HCT116 (cell line): Measurements from ENCODE around the gene STARD8. TPM values are rescaled to one million over a fixed set of nuclear protein-coding genes. Genes with fewer than 3 reads are reported as not detected.

Experiments used
- ATAC-seq: fragments of 200-7000 bp; cut with Tn5 transposase; 2 replicates; pipeline ENCODE4 v1.9.1; 2020; ENCODE audit warnings: mild to moderate bottlenecking, moderate library complexity
- BruUV-seq: library from RNA; stranded (reverse); fragments of 400-500 nt; replicated peaks from 2 replicates; lab custom pipeline; 2021; lab: Mats Ljungman, UMichigan
- CTCF ChIA-PET: fragments of 300-600 bp; sonication (Branson Sonifier 250); formaldehyde crosslinking; loops from one replicate; lab custom pipeline; 2021; ENCODE audit warnings: antibody characterized with exemption; lab: Charles Lee
- POLR2A ChIA-PET: fragments of 300-600, 350-600 bp; sonication (Branson Sonifier 250); formaldehyde crosslinking; loops from one replicate; lab custom pipeline; 2021; ENCODE audit warnings: antibody characterized with exemption; lab: Charles Lee
- RAD21 ChIA-PET, 2 experiments: fragments of 300-600 bp; sonication (Branson Sonifier 250); formaldehyde crosslinking; loops; one replicate each; lab custom pipeline; 2023; ENCODE audit warnings: low total read pairs in 2 of 2; ENCODE audit not compliant: uncharacterized antibody in 2 of 2, unreplicated experiment in 2 of 2, low non-redundant PET in 1 of 2; lab: Charles Lee
- DNase-seq: peaks from one replicate; pipeline ENCODE4 v3.0.0-alpha.2; 2010; ENCODE audit warnings: low read depth, low spot score
- H2AFZ ChIP-seq: fragments of 200-600 bp; shearing (Covaris generic), sonication (generic); 2 replicates; pipeline ENCODE4 v1.6.1; 2017; ENCODE audit warnings: low read depth, mixed run types, mixed read lengths, antibody characterized with exemption, low read length; ENCODE audit not compliant: poor library complexity, severe bottlenecking
- H3K27ac ChIP-seq: 2 replicates; pipeline ENCODE4 v1.5.1; 2012; ENCODE audit warnings: low read depth, low read length
- H3K27me3 ChIP-seq: fragments of 200-600 bp; sonication (generic); 2 replicates; pipeline ENCODE4 v1.6.1; 2016; ENCODE audit warnings: mixed run types, low read length, mixed read lengths; ENCODE audit not compliant: insufficient read depth
- H3K36me3 ChIP-seq, 2 experiments: fragments of 200-500 bp in 1 of 2; fragments of 200-600 bp in 1 of 2; sonication (Bioruptor generic) in 1 of 2; sonication (generic) in 1 of 2; 2 replicates each; pipeline versions ENCODE4 v1.5.1 to v1.6.1; 2014 to 2016; ENCODE audit warnings: low read length in 2 of 2, inconsistent platforms in 1 of 2, mixed read lengths in 1 of 2, mixed run types in 1 of 2; ENCODE audit not compliant: insufficient read depth in 2 of 2, control insufficient read depth in 1 of 2
- H3K4me1 ChIP-seq, 2 experiments: fragments of 200-600 bp in 1 of 2; sonication (generic) in 1 of 2; 2 replicates each; pipeline versions ENCODE4 v1.5.1 to v1.6.1; 2012 to 2017; ENCODE audit warnings: low read length in 2 of 2, inconsistent platforms in 1 of 2, mild to moderate bottlenecking in 1 of 2, mixed read lengths in 1 of 2, mixed run types in 1 of 2, moderate library complexity in 1 of 2; ENCODE audit not compliant: insufficient read depth in 2 of 2, control insufficient read depth in 1 of 2
- H3K4me2 ChIP-seq: fragments of 200-600 bp; sonication (generic); 2 replicates; pipeline ENCODE4 v1.6.1; 2017; ENCODE audit warnings: mixed run types, low read length, mixed read lengths
- H3K4me3 ChIP-seq, 2 experiments: fragments of 200-600 bp in 1 of 2; sonication (generic) in 1 of 2; replicated peaks in 1 of 2; 2 replicates each; pipeline ENCODE4 v1.5.1; 2011 to 2016; ENCODE audit warnings: low read length in 2 of 2, control low read depth in 1 of 2, low read depth in 1 of 2, mild to moderate bottlenecking in 1 of 2, mixed read lengths in 1 of 2, mixed run types in 1 of 2
- H3K79me2 ChIP-seq: fragments of 200-600 bp; sonication (generic); 2 replicates; pipeline ENCODE4 v1.6.1; 2017; ENCODE audit warnings: mild to moderate bottlenecking, mixed run types, low read length, moderate library complexity, mixed read lengths; ENCODE audit not compliant: insufficient read depth
- H3K9ac ChIP-seq: fragments of 200-600 bp; sonication (generic); 2 replicates; pipeline ENCODE4 v1.6.1; 2016; ENCODE audit warnings: low read length, mixed read lengths
- H3K9me2 ChIP-seq: fragments of 200-600 bp; sonication (generic), shearing (Covaris generic); 2 replicates; pipeline ENCODE4 v1.6.1; 2017; ENCODE audit warnings: mixed run types, mild to moderate bottlenecking, moderate library complexity; ENCODE audit not compliant: insufficient read depth
- H3K9me3 ChIP-seq, 2 experiments: fragments of 200-500 bp in 1 of 2; fragments of 200-600 bp in 1 of 2; sonication (Bioruptor generic) in 1 of 2; sonication (generic) in 1 of 2; 2 replicates each; pipeline ENCODE4 v1.6.1; 2014 to 2017; ENCODE audit warnings: low read length in 2 of 2, mixed read lengths in 2 of 2, inconsistent platforms in 1 of 2, low read depth in 1 of 2, mild to moderate bottlenecking in 1 of 2, mixed run types in 1 of 2, moderate library complexity in 1 of 2; ENCODE audit not compliant: control insufficient read depth in 1 of 2, insufficient read depth in 1 of 2
- H4K20me1 ChIP-seq: fragments of 200-600 bp; sonication (generic), shearing (Covaris generic); 2 replicates; pipeline ENCODE4 v1.6.1; 2017; ENCODE audit warnings: mixed run types, mild to moderate bottlenecking, moderate library complexity; ENCODE audit not compliant: insufficient read depth
- ATF3 ChIP-seq: IDR thresholded peaks from 2 replicates; pipeline ENCODE4 v1.6.1; 2012
- CEBPB ChIP-seq: IDR thresholded peaks from 2 replicates; pipeline ENCODE4 v1.6.1; 2012; ENCODE audit warnings: low read depth
- EGR1 ChIP-seq: IDR thresholded peaks from 2 replicates; pipeline ENCODE4 v1.6.1; 2012; ENCODE audit warnings: low read depth
- ELF1 ChIP-seq: IDR thresholded peaks from 2 replicates; pipeline ENCODE4 v1.6.1; 2012; ENCODE audit warnings: low read depth, borderline replicate concordance
- EZH2 ChIP-seq: fragments of 200-600 bp; sonication (generic); IDR thresholded peaks from 2 replicates; pipeline ENCODE4 v1.6.1; 2017; ENCODE audit warnings: antibody characterized with exemption, mixed run types
- EZH2phosphoT487 ChIP-seq: fragments of 200-600 bp; IDR thresholded peaks from 2 replicates; pipeline ENCODE4 v1.6.1; 2018; ENCODE audit warnings: antibody characterized with exemption, borderline replicate concordance
- FOSL1 ChIP-seq: IDR thresholded peaks from 2 replicates; pipeline ENCODE4 v1.6.1; 2012; ENCODE audit warnings: low read depth
- POLR2A ChIP-seq: IDR thresholded peaks from 2 replicates; pipeline ENCODE4 v1.7.0; 2011; ENCODE audit warnings: borderline replicate concordance; ENCODE audit not compliant: insufficient read depth, insufficient read length; ENCODE audit errors: extremely low read depth
- POLR2AphosphoS5 ChIP-seq: IDR thresholded peaks from 2 replicates; pipeline ENCODE4 v1.6.1; 2011; ENCODE audit warnings: mild to moderate bottlenecking, low read depth, low read length, moderate library complexity
- RAD21 ChIP-seq: IDR thresholded peaks from 2 replicates; pipeline ENCODE4 v1.6.1; 2012; ENCODE audit warnings: low read depth, mild to moderate bottlenecking
- REST ChIP-seq: IDR thresholded peaks from 2 replicates; pipeline ENCODE4 v1.6.1; 2012; ENCODE audit warnings: low read depth
- SIN3A ChIP-seq: IDR thresholded peaks from 2 replicates; pipeline ENCODE4 v1.6.1; 2012; ENCODE audit warnings: low read depth
- SRF ChIP-seq: IDR thresholded peaks from 2 replicates; pipeline ENCODE4 v1.6.1; 2012; ENCODE audit warnings: low read depth
- TCF7L2 ChIP-seq: IDR thresholded peaks from 2 replicates; pipeline ENCODE4 v1.7.0; 2011; ENCODE audit warnings: borderline replicate concordance, inconsistent platforms; ENCODE audit not compliant: insufficient read depth, insufficient read length; ENCODE audit errors: extremely low read depth
- YY1 ChIP-seq: IDR thresholded peaks from 2 replicates; pipeline ENCODE4 v1.6.1; 2011; ENCODE audit warnings: low read length, low read depth, moderate library complexity, mild to moderate bottlenecking; ENCODE audit not compliant: insufficient replicate concordance; ENCODE audit errors: extremely low read depth
- ZBTB33 ChIP-seq: IDR thresholded peaks from 2 replicates; pipeline ENCODE4 v1.6.1; 2011; ENCODE audit warnings: mild to moderate bottlenecking, low read length, moderate library complexity; ENCODE audit not compliant: insufficient replicate concordance; ENCODE audit errors: extremely low read depth
- ZFX ChIP-seq: fragments of 450-650 bp; IDR thresholded peaks from 2 replicates; pipeline ENCODE4 v1.6.1; 2017
- intact Hi-C: fragments of 100-400 bp; cut with micrococcal nuclease; formaldehyde crosslinking; loops from 2 replicates; pipeline ENCODE4 v1.10.0; 2022
- total RNA-seq: library from RNA; stranded (reverse); gene quantifications from one replicate; pipeline ENCODE4 v1.2.1, GENCODE V29; 2021; ENCODE audit not compliant: unreplicated experiment
- TF ChIP-seq, protein P1 (sequence below), 3 experiments: fragments of 200-600 bp in 1 of 3; sonication (generic) in 1 of 3; IDR thresholded peaks in 2 of 3; conservative IDR thresholded peaks in 1 of 3; 2 replicates each; pipeline ENCODE4 v1.5.1; 2012 to 2017; ENCODE audit warnings: low read depth in 2 of 3, low read length in 2 of 3, antibody characterized with exemption in 1 of 3, borderline replicate concordance in 1 of 3, control low read depth in 1 of 3, mild to moderate bottlenecking in 1 of 3, mixed read lengths in 1 of 3, mixed run types in 1 of 3, moderate library complexity in 1 of 3; ENCODE audit not compliant: insufficient read depth in 1 of 3

STARD8 gene
- total RNA-seq, 1 experiment from 2014 or later, result 5.4 TPM

GRCh38 chrX:68757331-68757730 lies 109.9 kb downstream of the STARD8 start:
- Histone ChIP-seq H3K4me2 (no peak overlapping the region), H3K27ac (no peak overlapping the region), H3K9ac (no peak overlapping the region), H2AFZ (no peak overlapping the region), H3K27me3 (no peaks in the 10 kb centered on the region), H3K9me3 (no peaks in the 10 kb centered on the region), H3K79me2 (no peaks in the 10 kb centered on the region)
- BruUV-seq, result no TSS peak
- ChIA-PET POLR2A (no interaction called here), RAD21 (no interaction called here), CTCF (no interaction called here)
- ATAC-seq (no peak), DNase-seq (no peak)
- TF ChIP-seq POLR2A (no peak), YY1 (no peak), REST (no peak), EZH2 (no peak), CEBPB (no peak), POLR2AphosphoS5 (no peak), ATF3 (no peak), FOSL1 (no peak), EZH2phosphoT487 (no peak), SRF (no peak), ZFX (no peak), TCF7L2 (no peak), EGR1 (no peak), RAD21 (no peak), SIN3A (no peak), ELF1 (no peak), ZBTB33 (no peak)
- TF ChIP-seq, protein P1, sequence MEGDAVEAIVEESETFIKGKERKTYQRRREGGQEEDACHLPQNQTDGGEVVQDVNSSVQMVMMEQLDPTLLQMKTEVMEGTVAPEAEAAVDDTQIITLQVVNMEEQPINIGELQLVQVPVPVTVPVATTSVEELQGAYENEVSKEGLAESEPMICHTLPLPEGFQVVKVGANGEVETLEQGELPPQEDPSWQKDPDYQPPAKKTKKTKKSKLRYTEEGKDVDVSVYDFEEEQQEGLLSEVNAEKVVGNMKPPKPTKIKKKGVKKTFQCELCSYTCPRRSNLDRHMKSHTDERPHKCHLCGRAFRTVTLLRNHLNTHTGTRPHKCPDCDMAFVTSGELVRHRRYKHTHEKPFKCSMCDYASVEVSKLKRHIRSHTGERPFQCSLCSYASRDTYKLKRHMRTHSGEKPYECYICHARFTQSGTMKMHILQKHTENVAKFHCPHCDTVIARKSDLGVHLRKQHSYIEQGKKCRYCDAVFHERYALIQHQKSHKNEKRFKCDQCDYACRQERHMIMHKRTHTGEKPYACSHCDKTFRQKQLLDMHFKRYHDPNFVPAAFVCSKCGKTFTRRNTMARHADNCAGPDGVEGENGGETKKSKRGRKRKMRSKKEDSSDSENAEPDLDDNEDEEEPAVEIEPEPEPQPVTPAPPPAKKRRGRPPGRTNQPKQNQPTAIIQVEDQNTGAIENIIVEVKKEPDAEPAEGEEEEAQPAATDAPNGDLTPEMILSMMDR (IDR thresholded peaks at IDR 0.05 in 2 of 3, conservative IDR thresholded peaks at IDR 0.05 in 1 of 3; ENCODE audit: borderline replicate concordance in 1 of 3, insufficient read depth in 1 of 3, low read depth in 2 of 3, low read length in 2 of 3), result no peak
- TF ChIP-seq, all 23 proteins: peak for 0
- intact Hi-C loops, result no loop called here
- no peaks in the 10 kb centered on the region for H3K4me1 ChIP-seq
- no peaks in the 10 kb centered on the region for H3K9me2 ChIP-seq
- H3K4me3 ChIP-seq, result no peak overlapping the region
- H3K36me3 ChIP-seq, result no peaks in the 10 kb centered on the region
- no peaks in the 10 kb centered on the region for H4K20me1 ChIP-seq
